Right lobe of liver (tissue), 4 donors: Measurements from ENCODE around the gene WNT4.

Experiments used
- CTCF ChIP-seq, 4 donors: fragments of 200-600 bp in 3 of 4; fragments of 450-650 bp in 1 of 4; IDR thresholded peaks; one replicate each; pipeline versions ENCODE4 v1.5.1 to v1.8.0; 2016 to 2022; ENCODE audit warnings: antibody characterized with exemption in 4 of 4, mild to moderate bottlenecking in 2 of 4
- POLR2A ChIP-seq: fragments of 450-650 bp; IDR thresholded peaks from one replicate; pipeline ENCODE4 v1.6.1; 2017; ENCODE audit warnings: antibody characterized with exemption, mild to moderate bottlenecking
- donor health status: DM: no; HTN: no; CAD: no.
- donor health status: DM: no; HTN: no; CAD: no.
- donor health status: DM: no; HTN: yes; CAD: no.

GRCh38 chr1:22139817-22140216 lies 3.1 kb downstream of the WNT4 start:
- TF ChIP-seq POLR2A = no peak
- TF ChIP-seq CTCF (IDR thresholded peaks at IDR 0.05) = no peak
